ENCODE measurements around the gene LDAF1.

The LDAF1 gene

GRCh38 chr16:21197112-21197511 is 38.6 kb downstream of the LDAF1 start:
- DNase-seq (ENCODE audit: low read depth): no peak

GRCh38 chr16:21197621-21198020 is 39.1 kb downstream of the LDAF1 start:
- DNase-seq (ENCODE audit: low read depth): no peak

GRCh38 chr16:21199607-21200218 is 41.2 kb downstream of the LDAF1 start:
- no peak for DNase-seq (ENCODE audit: low read depth)

- no peak for DNase-seq (ENCODE audit: low read depth)
Observed at GRCh38 chr16:21203155-21203797, 44.8 kb downstream of the LDAF1 start.

- DNase-seq (ENCODE audit: low read depth): no peak
Observed at GRCh38 chr16:21205303-21205702, 46.8 kb downstream of the LDAF1 start.

DNA sequence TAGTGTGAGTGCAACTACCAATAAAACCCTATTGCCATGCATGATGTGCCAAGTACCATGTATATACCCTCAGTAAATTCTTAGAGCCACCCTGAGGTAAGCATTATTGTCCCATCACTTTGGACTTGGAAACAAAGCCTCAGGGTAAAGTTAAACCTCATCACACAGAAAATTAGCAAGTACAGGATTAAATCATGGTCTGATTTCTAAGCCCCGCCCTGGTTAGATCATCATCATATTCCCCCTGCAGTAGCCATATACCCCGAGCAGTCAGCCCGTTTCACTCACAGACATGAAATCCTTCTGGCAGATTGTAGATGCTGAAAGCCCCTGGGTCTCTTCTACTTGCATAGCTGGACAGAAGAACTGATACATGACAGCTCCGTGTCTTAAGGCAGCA is 48.1 kb downstream of the LDAF1 start:
- no peak for DNase-seq (ENCODE audit: low read depth)

- DNase-seq (ENCODE audit: low read depth): no peak
Observed at GRCh38 chr16:21208446-21209230, 50.2 kb downstream of the LDAF1 start.

DNA sequence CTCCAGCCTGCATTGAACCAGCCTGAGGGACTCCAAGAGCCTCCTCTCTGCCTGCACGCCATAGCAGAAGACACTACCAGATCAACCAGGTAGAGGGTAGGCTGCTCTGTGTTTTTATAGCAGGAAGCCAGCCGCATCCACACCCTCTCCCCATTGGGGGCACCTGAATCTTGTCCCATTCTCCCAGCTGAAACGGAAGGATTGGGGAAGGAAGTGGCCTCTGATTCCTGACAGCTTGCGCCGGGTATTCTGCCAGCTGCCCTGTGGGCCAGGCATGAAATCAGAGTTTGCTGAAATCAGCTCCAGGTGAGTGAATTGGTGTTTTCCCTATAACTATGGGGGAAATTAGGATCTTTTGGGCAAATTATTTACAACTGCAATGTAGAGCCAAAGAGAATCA is 53.0 kb downstream of the LDAF1 start, which contains the start of gene ZP2:
Gene ZP2 (minus strand): TSS at position 89 of the 400 bp plus-strand sequence. CDS start 27 bp downstream, at position 62.
- no peak for DNase-seq (ENCODE audit: low read depth)

DNA sequence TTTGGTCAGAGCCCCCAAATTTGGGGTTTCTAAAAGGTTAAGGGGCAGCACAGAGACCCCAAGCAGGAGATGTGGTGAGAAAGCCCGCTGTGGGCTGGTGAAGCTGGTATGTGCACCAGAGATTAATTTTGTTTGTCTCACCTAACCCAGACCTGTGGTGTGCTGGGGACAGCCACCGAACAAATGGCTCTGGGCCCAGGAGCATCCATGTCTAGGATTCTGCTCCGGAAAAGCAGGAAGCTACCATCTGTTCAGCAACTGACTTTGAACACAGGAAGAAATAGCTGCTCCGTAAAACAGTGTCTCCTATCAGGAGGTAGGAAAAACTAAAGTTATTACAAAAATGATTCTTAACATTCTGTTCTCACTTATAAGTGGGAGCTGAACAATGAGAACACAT is 55.6 kb downstream of the LDAF1 start:
- no peak for DNase-seq (ENCODE audit: low read depth)

DNA sequence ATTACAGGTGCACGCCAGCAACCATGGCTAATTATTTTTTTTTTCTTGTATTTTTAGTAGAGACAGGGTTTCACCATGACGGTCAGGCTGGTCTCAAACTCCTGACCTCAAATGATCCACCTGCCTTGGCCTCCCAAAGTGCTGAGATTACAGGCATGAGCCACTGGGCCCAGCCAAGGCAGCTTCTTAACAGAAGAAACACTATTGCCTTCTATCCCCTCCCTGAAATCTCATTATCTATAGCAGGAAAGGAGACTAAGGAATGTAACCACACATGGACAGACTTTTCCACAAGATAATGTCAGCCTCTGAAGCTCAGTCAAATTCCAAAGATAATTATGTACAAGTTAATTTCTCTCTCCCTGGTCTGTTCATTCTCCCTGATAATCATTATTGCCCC is 58.6 kb downstream of the LDAF1 start:
- DNase-seq (ENCODE audit: low read depth): no peak

DNA sequence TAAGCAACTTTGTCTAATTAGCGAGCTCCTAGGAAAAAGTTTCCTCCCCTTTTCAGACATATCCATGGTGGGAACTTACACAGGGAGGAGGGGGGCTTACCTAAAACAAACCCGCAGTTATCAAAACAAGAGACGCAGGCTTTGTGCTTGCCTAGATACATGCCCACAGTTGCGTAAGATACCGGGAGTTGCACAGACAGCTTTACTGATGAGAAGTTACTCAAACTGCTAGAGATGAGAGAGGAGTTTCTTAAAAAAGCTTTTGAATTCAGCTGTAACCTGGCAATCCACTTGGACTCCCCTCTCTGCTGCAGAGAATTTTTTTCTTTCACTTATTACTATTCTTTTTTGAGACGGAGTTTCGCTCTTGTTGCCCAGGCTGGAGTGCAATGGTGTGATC is 59.7 kb downstream of the LDAF1 start:
- DNase-seq (ENCODE audit: low read depth): no peak

GRCh38 chr16:21219551-21219950 is 61.1 kb downstream of the LDAF1 start:
- no peak for DNase-seq (ENCODE audit: low read depth)

DNA sequence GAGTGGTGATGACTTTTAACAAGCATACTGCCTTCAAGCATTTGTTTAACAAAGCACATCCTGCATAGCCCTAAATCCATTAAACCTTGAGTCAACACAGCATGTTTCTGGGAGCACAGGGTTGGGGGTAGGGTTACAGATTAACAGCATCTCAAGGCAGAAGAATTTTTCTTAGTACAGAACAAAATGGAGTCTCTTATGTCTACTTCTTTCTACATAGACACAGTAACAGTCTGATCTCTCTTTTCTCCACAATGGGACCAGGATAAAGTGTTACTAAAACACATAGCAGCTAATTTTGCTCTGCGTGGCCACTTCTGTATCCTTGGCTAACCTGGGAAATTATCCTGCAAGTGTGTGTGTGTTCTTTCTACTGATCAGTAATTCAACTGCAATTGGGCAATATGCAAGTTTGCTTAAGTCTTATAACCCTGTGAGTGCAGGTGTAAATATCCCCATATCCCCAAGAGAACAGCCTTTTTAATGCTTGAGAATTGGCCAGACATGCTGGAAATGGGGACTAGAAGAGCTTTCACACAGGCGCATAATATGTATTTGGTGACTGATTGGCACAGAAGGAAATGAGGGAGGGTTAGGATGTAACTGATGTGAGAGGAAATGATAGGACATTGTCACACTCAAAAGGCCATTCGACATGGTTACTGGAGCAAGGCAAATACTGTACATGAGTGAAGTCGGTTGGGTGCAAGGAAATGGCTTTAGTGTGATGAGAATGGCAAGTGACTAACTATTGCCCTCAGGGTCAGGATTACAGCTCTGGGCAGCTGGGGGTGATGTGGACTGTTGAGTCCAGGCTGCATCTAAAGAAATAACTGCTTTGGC is 64.2 kb downstream of the LDAF1 start:
- DNase-seq (ENCODE audit: low read depth): no peak

- no peak for DNase-seq (ENCODE audit: low read depth)
Observed at GRCh38 chr16:21223787-21224186, 65.3 kb downstream of the LDAF1 start.

DNA sequence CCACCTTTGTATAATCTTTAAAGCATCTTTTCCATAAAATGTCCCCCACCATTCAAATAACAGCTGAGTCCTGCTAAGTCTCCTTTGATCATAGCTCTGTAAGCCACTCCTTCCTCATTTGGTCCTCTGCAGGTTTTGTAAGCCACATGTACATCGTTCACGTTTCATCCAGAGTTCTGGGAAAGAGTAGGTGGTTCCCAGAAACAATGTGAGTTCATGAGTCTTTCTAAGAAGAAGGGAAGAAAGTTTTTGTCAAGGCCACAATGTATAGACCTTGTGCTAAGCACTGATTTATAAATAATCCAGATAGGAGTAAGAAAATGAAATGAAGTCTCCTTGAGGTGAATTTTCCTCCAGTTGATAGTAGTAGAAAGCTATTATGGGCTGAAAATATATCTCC is 66.3 kb downstream of the LDAF1 start:
- no peak for DNase-seq (ENCODE audit: low read depth)

- no peak for DNase-seq (ENCODE audit: low read depth)
Observed at GRCh38 chr16:21226749-21227148, 68.3 kb downstream of the LDAF1 start.

DNA sequence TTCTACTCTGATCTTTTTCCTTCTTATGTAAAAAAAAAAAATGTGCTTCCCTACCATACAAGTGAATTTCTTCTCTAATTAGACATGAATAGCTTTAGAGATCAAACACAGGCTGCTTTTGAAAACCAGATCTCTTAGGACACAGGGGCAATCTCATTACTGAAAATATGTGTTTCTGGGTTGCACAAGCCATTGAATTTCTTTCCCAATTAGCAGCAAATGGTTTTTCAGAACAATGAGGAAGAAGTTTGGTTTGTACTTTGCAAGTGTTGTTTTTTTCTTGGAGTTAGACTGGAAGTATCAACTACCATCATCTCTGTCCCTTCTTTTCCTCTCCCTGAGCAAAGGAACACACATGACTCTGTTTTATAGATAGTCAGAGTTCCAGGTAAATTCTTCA is 69.4 kb downstream of the LDAF1 start:
- DNase-seq (ENCODE audit: low read depth): no peak

DNA sequence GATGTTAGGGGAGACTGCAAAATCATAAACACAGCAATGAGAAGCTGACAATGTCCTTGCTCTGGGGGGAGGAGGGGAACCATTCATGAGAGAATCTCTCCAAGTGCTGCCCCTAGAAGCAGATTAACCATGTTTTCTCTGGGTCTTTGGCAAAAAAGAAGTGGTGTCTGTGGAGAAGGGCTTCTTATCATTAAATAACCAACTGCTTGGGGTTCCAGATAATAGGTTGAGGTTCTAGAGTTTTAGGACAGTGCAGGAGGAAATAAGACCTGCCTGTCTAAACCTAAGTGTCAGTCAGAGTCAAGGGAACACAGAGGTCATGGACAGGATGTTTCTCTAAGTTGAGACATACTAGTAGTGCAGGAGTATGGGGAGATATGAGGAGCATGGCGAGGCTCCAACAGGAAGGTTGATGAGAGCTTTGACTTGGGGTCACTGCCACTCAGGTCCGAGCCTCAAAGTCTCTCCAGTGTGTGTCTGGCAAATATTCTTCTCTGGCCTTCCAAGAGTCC is 69.9 kb downstream of the LDAF1 start:
- DNase-seq (ENCODE audit: low read depth): no peak
